NCI-H1417 treated with DMSO at 0.1 percent for 48 hours (cell line): ENCODE data around the gene GRIA4.

Experiments used
- DNase-seq: peaks from one replicate; lab custom pipeline; 2025; lab: John Stamatoyannopoulos, UW

GRIA4 gene

GRCh38 chr11:105790840-105791239 is 181.0 kb downstream of the GRIA4 start:
- no peak for DNase-seq

- no peak for DNase-seq
Measured at GRCh38 chr11:105793092-105793491, 183.2 kb downstream of the GRIA4 start.

- DNase-seq: no peak
Measured at GRCh38 chr11:105799263-105799662, 189.4 kb downstream of the GRIA4 start.

- DNase-seq: no peak
Measured at GRCh38 chr11:105799728-105800462, 190.0 kb downstream of the GRIA4 start.

DNA sequence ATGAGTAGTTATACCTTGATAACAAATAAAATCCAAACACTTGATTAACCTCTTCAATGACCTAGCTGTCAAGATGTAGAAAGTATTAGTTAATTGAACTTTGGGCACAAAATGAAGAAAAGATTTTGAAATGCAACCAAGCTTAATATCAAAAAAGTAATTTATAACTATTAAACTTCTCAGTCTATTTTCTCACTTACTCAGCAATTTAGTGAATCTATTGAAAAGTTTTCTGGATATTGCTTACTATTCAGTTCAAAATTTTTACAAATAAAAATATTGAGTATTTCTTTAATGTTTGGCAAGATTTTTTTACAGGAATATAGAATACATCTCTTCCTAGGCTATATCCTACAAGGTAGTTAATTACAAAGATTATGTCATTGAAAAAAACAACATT is 192.5 kb downstream of the GRIA4 start:
- DNase-seq: no peak

DNA sequence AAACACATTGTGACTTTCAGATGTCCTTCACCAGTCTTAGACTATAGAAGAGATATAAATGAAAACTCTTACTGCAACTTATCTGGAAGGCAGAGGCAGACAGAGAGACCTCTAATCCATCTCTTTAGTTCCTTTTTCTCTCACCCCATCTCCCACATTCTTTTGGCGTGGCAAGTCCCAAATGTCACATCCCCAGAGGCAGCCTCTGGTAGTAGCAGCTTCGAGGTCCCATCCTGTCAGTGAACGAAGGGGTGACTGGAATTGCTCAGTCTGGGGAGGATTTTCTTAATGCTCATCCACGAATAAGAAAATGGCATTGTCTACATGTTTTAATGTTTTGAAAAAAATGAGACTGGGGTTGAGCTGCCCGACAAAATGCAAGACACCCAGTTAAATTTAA is 201.4 kb downstream of the GRIA4 start:
- DNase-seq: no peak

DNA sequence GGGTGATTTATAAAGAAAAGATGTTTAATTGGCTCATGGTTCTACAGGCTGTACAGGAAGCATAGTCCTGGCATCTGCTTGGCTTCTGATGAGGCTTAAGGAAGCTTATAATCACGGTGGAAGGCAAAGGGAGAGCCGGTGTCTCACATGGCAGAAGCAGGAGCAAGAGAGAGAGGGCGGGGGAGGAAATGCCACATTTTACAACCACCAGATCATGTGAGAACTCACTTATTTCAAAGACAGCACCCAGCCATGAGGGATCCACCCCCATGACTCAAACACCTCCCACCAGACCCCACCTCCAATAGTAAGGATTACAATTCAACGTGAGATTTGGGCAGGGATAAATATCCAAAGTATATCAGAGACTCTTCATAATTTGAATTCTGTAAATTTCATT is 211.5 kb downstream of the GRIA4 start:
- no peak for DNase-seq

DNA sequence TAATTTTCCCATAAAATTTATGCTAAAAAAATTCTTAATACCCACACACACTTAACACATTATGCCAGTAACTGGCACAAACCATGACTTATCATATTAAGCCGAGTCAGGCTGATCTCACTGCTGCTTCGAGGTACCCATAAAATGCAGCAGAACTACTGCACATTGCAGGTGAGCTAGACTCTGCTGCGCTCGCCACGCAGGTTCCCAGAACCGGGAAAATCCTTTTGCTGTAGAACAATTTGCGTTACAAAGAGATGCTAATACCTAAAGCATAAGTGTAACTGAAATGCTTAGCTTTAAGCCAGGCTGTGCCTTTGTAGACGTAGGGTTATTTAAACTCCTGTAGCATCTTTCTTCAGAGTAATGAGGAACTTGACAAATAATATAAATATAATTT is 211.9 kb downstream of the GRIA4 start:
- no peak for DNase-seq

DNA sequence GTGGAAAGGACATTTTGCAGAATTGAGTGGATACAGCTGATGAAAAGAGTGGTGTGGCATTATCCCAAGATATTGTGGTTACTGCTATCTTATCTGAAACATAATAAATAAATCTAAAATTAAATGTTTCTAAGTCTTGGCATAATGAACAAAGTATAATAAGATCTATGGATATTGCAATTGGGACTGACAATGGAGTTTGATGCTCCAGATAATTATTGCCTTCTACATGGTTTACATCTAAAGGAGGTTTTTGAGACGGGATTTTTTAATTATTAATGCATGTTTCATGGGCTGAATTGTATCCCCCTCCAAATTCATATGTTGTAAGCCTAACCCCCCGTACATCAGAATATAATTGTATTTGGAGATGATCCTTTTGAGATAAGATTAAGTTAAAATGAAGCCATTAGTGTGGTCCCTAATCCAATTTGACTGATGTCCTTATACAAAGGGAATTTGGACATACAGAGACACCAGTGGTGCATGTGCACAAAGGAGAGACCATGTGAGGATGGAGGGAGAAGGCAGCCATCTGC is 213.7 kb downstream of the GRIA4 start:
- no peak for DNase-seq

GRCh38 chr11:105824457-105825013 is 214.7 kb downstream of the GRIA4 start:
- no peak for DNase-seq

DNA sequence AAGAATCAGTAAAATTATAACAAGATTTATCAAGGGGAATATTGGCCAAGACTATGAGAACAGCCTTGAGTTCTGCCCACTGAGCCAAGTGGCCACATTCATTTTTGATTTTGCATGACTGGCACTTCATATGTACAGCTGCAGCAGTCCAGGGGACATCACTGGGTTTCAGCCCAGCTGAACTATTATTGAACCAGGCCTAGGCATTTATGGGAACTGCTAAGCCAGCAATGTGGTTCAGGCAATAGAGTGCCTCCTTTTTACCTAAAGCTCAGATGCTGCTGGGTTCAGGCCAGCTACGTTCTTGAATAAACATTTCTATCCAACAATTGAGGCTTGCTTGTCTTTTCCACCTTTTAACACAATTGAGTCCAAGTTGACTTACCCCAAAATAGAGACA is 215.3 kb downstream of the GRIA4 start:
- no peak for DNase-seq

DNA sequence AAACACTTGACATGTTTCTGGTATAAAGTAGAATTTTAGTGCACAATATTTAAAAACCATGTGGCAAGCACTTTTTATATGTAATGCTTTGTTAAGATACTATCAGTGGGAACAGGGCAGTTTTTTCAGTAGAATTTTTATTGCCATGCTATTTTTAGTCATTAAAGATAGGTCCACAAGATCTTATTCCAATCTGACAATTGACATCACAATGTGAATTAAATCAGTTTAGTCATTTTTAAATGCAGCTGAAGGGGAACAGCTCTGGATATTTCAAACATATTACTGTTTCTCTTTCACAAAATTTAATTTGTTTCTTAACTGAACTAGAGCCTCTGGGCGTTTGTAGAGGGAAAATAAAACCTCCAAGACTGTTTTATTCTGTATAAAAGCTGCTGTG is 218.0 kb downstream of the GRIA4 start:
- no peak for DNase-seq

DNA sequence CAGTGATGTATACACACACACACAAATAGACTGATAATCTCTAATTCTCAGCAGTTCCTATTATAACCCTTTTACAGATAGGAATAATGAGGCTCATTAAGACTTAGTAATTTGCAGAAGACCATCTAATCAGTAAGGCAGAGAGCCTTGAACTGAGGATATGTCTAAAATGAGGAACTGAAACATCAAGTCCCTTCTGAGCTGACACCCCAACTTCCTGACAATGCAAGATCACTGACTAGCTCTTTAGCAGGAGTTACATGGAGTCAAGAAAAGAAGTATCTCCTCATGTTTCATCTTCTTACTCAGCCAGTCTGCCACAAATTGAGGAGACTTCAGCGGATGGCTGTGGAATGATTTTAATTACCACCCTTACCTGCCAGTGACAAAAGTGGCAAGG is 219.2 kb downstream of the GRIA4 start:
- no peak for DNase-seq

DNA sequence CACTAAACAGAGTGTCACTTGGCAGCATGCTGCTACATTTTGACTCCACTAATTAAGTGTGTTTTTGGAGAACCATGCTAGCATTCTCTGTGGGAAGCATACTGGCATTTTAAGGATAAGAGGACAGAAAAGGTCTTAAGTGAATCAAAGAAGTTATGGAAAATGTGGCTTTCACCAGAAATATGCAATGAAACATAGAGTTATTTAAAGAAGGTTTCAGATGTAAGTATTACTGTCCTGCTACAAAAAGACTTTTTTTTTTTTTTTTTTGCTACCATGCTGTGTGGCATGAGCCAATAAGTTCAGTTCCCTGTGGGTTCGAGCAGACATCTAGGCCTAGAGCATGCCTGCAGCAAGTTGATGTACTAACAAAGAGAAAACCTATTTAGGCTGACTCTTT is 224.6 kb downstream of the GRIA4 start:
- no peak for DNase-seq

GRCh38 chr11:105838668-105839384 is 229.0 kb downstream of the GRIA4 start:
- DNase-seq: no peak

GRCh38 chr11:105840391-105840790 is 230.5 kb downstream of the GRIA4 start:
- no peak for DNase-seq

GRCh38 chr11:105852403-105852802 is 242.5 kb downstream of the GRIA4 start:
- DNase-seq: no peak

DNA sequence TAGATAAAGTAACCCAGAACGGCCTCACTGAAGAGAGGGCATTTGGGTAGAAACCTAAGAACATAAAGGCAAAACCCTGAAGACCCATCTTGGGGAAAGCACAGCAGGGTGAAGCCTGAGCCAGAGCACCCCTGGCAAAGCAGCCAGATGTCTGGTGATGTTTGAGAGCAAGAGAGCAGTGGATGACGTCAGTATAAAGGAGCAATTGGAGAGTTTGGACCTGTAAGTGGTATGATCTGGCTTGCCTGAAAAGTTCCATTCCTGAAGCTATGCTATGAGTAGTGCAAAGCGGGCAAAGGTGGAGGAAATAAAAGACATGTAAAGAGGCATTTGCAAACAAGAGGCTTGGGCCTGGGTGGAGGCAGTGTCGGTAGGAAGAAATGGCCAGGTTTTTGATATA is 244.4 kb downstream of the GRIA4 start:
- DNase-seq: no peak

GRCh38 chr11:105856954-105857353 is 247.1 kb downstream of the GRIA4 start:
- no peak for DNase-seq

DNA sequence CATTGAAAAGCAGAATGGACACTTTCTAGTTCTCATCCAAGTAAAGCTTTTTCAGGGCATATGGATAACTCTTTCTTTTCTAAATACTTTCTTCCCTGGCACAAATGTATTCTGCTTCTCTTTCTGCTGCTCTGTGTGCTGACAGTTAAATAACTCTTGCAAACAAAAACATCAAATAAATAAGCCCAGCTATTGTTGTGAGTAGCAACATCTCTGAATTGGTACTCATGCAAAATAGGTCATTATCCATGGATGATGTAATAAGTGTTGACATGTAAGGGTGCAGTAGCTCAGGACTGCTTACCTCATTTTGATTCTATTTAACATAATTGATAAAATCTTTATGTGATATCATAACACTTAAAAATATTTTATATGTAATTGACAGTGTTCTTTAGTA is 247.9 kb downstream of the GRIA4 start:
- DNase-seq: no peak

- no peak for DNase-seq
Measured at GRCh38 chr11:105858841-105859240, 249.0 kb downstream of the GRIA4 start.

DNA sequence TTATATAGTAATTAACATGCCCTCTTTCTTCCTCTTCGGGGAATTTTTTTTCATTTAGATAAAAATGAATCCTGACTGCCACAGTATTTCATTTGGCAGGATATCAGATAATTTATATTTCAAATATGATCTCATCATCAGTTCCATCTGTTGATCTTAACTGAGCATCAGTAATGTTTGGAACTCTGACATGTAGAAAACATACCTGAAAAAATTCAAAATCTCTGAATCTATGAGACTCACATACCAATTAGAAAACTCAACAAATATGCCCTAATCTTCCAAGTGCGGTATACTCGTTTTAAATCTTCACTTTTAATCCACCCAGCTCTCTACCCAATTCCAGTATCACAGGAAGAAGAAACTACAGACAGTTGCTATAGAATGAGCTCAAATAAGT is 250.2 kb downstream of the GRIA4 start:
- no peak for DNase-seq

DNA sequence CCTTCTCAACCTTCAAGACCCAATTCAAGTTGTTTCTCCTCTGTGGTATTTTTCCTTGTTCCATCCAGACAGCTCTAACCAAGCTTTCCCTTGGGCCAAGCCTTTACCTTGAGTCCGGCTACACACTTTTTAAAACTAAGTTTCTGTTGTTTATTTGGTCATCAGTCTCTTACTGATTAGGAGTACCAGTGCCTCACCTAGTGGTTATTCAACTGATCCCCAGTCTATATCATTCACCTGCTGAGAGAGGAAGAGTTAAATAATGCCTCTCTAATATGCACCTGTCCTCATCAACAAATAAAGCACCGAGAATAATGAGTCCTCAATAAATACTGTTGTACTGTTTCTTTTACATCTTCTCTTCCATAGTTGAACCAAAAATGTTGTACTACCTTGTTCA is 251.4 kb downstream of the GRIA4 start:
- DNase-seq: peak; percentile 40
